Adrenal gland (tissue), 12 donors: Measurements from ENCODE around the gene TOP2A. TPM values are rescaled to one million over a fixed set of nuclear protein-coding genes. Genes with fewer than 3 reads are reported as not detected.
"Not testable (repeated sequence)": the region's sequence is repeated elsewhere in the genome, so short reads cannot be mapped to it uniquely, and the experiment has no call there.

Experiments
- DNase-seq, 7 donors: peaks; one replicate each; pipeline ENCODE4 v3.0.0-alpha.2; 2019 to 2020
- H3K27ac ChIP-seq, 5 donors: fragments of 200-600 bp; sonication (generic) in 4 of 5; 1 replicate in 3 of 5; 2 replicates in 2 of 5; pipeline versions ENCODE4 v1.5.1 to v1.8.0; 2016 to 2020; ENCODE audit warnings: mild to moderate bottlenecking in 1 of 5
- H3K27me3 ChIP-seq: fragments of 200-600 bp; 2 replicates; pipeline ENCODE4 v1.8.0; 2021
- H3K36me3 ChIP-seq, 2 donors: fragments of 200-600 bp; replicated peaks in 1 of 2; 1 replicate in 1 of 2; 2 replicates in 1 of 2; pipeline versions ENCODE4 v1.5.1 to v1.8.0; 2018 to 2022
- H3K4me1 ChIP-seq, 2 donors: fragments of 200-600 bp; replicated peaks in 1 of 2; 1 replicate in 1 of 2; 2 replicates in 1 of 2; pipeline versions ENCODE4 v1.5.1 to v1.8.0; 2018 to 2021
- H3K4me3 ChIP-seq, 4 donors: fragments of 200-600 bp; sonication (generic) in 3 of 4; one replicate each; pipeline ENCODE4 v1.5.1; 2016 to 2018
- H3K9me3 ChIP-seq, 3 donors: fragments of 200-600 bp; sonication (generic) in 1 of 3; replicated peaks in 1 of 3; 1 replicate in 2 of 3; 2 replicates in 1 of 3; pipeline versions ENCODE4 v1.5.1 to v1.8.0; 2016 to 2021
- CTCF ChIP-seq, 6 experiments: fragments of 450-650 bp in 4 of 6; fragments of 200-600 bp in 2 of 6; sonication (generic) in 1 of 6; IDR thresholded peaks; 1 replicate in 5 of 6; 2 replicates in 1 of 6; pipeline versions ENCODE4 v1.5.1 to v1.8.0; 2016 to 2021; ENCODE audit warnings: antibody characterized with exemption in 6 of 6, mild to moderate bottlenecking in 2 of 6, moderate library complexity in 1 of 6
- POLR2A ChIP-seq, 2 donors: fragments of 450-650 bp; IDR thresholded peaks; one replicate each; pipeline ENCODE4 v1.6.1; 2017; ENCODE audit warnings: antibody characterized with exemption in 2 of 2, mild to moderate bottlenecking in 2 of 2, moderate library complexity in 1 of 2
- WGBS, 4 donors: extraction: QIAGEN DNeasy Blood & Tissue Kit in 2 of 4; methylation state at CpG; one replicate each; pipeline versions ENCODE4 v1.1.5 to v1.1.7; 2013 to 2017; 5-methylcytosine and 5-hydroxymethylcytosine counted together
- intact Hi-C, 2 donors: fragments of 100-400 bp; cut with DNase I; formaldehyde crosslinking; loops; one replicate each; pipeline versions ENCODE4 v1.14.1 to v1.15.0; 2022 to 2023
- polyA plus RNA-seq, 3 donors: library from polyadenylated mRNA; stranded (reverse); fragments of 200-250 nt in 2 of 3; fragments of 350-450 nt in 1 of 3; fragmentation: Illumina TruSeq in 1 of 3; extraction: RNeasy Lipid Tissue Mini Kit (QIAGEN cat#74804) in 1 of 3; gene quantifications; one replicate each; pipeline ENCODE4 v1.2.3, GENCODE V29; 2013 to 2014
- total RNA-seq, 9 donors: library from RNA; depleted of rRNA in 4 of 9; stranded (reverse); fragments of >200 nt in 4 of 9; fragments of 120-200 nt in 1 of 9; fragmentation: NEBNext Ultra II Directional in 1 of 9; extraction: Animal tissue kit (Norgen Biotek cat#: 25700) in 1 of 9; gene quantifications; one replicate each; pipeline versions ENCODE4 v1.1.0 to v1.2.4, GENCODE V29; 2013 to 2023
- donor health status: healthy with polysubstance abuse.
- donor health status: Bipolar disorder and iron deficiency.
- donor health status: DM: yes; HTN: yes; CAD: no.
- donor health status: DM: no; HTN: no; CAD: no.
- donor health status: DM: no; HTN: no; CAD: no.
- donor health status: DM: yes; HTN: yes; CAD: no.

The TOP2A gene
- total and polyA plus RNA-seq, 12 donors = 0.32 to 51.1 (median 3.8) TPM

- H3K27me3 ChIP-seq = no peaks in the 10 kb centered on the region
- intact Hi-C loops = no loop called here
- no peaks in the 10 kb centered on the region for H3K9me3 ChIP-seq
- WGBS, 4 donors = 75 to 89% (median 86%) methylated on average over 14 of the region's 14 CpGs
- H3K27ac ChIP-seq = no peak overlapping the region
- DNase-seq = peak in 3 of 7 donors; percentile 6 to 38 (median 10)
- no peaks in the 10 kb centered on the region for H3K4me1 ChIP-seq
- H3K36me3 ChIP-seq = no peaks in the 10 kb centered on the region
- no peak overlapping the region for H3K4me3 ChIP-seq
- TF ChIP-seq CTCF (IDR thresholded peaks at IDR 0.05) = no peak
Observed at GRCh38 chr17:40374821-40375498, 42.7 kb downstream of the TOP2A start.

DNA sequence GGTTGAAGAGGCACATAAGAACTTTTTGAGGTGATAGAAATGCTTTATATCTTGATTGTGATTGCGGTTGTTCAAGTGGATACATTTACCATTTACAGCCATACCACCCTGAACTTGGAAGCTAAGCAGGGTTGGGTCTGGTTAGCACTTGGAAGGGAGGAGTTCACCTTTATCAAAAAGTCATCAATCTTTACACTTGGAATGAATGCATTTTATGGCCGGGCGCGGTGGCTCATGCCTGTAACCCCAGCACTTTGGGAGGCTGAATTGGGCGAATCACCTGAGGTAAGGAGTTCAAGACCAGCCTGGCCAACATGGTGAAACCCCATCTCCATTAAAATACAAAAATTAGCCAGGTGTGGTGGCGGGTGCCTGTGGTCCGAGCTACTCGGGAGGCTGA, 43.7 kb downstream of the TOP2A start:
- WGBS, 4 donors = 66 to 84% (median 80%) methylated on average over 8 of the region's 8 CpGs
- TF ChIP-seq POLR2A (IDR thresholded peaks at IDR 0.05) (no peak), CTCF (IDR thresholded peaks at IDR 0.05) (no peak)
- Histone ChIP-seq H3K4me1 (no peaks in the 10 kb centered on the region), H3K27me3 (no peaks in the 10 kb centered on the region), H3K27ac (no peak overlapping the region), H3K36me3 (no peaks in the 10 kb centered on the region), H3K4me3 (no peak overlapping the region), H3K9me3 (no peaks in the 10 kb centered on the region)
- intact Hi-C loops = no loop called here
- peak in 2 of 7 donors; percentile 1 to 17 for DNase-seq

- 73 to 88% (median 81%) methylated on average over 4 of the region's 4 CpGs for WGBS, 4 donors
- TF ChIP-seq POLR2A (IDR thresholded peaks at IDR 0.05) = no peak
- TF ChIP-seq CTCF (IDR thresholded peaks at IDR 0.05) = no peak
Observed at GRCh38 chr17:40373324-40373723, 44.4 kb downstream of the TOP2A start.

DNA sequence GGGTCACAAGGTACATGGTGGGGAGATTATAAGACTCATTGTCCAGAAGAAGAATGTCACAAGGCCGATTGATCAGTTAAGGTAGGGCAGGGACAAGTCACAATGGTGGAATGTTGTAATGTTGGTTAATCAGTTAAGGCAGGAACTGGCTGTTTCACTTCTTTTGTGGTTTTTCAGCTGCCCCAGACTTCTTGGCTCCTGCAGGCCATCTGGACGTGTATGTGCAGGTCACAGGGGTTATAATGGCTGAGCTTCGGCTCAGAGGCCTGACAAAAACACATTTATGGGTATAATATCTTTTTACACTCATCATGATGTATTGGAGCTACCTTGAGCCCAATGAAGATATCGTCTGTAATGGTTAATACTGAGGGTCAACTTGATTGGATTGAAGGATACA, 45.1 kb downstream of the TOP2A start:
- 47 to 62% (median 62%) methylated on average over 4 of the region's 4 CpGs for WGBS, 4 donors
- intact Hi-C loops, H3K9me3 ChIP-seq, H3K27me3 ChIP-seq, H3K4me3 ChIP-seq, H3K36me3 ChIP-seq, H3K27ac ChIP-seq, H3K4me1 ChIP-seq: not testable (repeated sequence)
- DNase-seq = peak in 1 of 7 donors; percentile 18

More at GRCh38 chr17:40373324-40373723, 44.4 kb downstream of the TOP2A start:
- DNase-seq = no peak
- no peaks in the 10 kb centered on the region for H3K36me3 ChIP-seq
- no peaks in the 10 kb centered on the region for H3K4me1 ChIP-seq
- H3K27ac ChIP-seq = no peak overlapping the region
- intact Hi-C loops = no loop called here
- H3K4me3 ChIP-seq = no peak overlapping the region
- H3K27me3 ChIP-seq = no peaks in the 10 kb centered on the region
- no peaks in the 10 kb centered on the region for H3K9me3 ChIP-seq

- H3K4me1 ChIP-seq = no peaks in the 10 kb centered on the region
- H3K27ac ChIP-seq = no peak overlapping the region
- WGBS, 4 donors = 87 to 100% (median 92%) methylated on average over 1 to 2 of the region's 2 CpGs
- DNase-seq = peak in 1 of 7 donors; percentile 17
- TF ChIP-seq POLR2A (IDR thresholded peaks at IDR 0.05) = no peak
- TF ChIP-seq CTCF (IDR thresholded peaks at IDR 0.05) = no peak
- H3K4me3 ChIP-seq = no peak overlapping the region
- H3K27me3 ChIP-seq = no peaks in the 10 kb centered on the region
- no peaks in the 10 kb centered on the region for H3K36me3 ChIP-seq
- intact Hi-C loops = no loop called here
- H3K9me3 ChIP-seq = no peaks in the 10 kb centered on the region
Observed at GRCh38 chr17:40372031-40372430, 45.7 kb downstream of the TOP2A start.
